ENCODE results near the gene CASK.
"Not testable (repeated sequence)": the region's sequence is repeated elsewhere in the genome, so short reads cannot be mapped to it uniquely, and the experiment has no call there.

DNA sequence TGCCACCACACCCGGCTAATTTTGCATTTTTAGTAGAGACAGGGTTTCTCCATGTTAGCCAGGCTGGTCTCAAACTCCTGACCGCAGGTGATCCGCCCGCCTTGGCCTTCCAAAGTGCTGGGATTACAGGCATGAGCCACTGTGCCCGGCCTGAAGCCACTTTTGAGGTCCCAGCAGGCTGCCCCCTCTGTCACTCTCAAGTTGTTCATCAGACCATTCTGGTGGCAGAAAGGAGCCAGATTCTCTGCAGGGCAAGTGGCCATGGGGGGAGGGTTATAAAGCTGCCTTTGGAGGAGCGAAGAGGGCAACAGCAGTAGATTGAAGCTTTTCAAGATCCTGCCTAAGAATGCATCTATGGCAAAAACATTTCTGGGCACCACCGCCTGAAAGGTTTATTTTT lies 410.5 kb downstream of the CASK start:
- TF ChIP-seq EZH2 (IDR thresholded peaks at IDR 0.05; ENCODE audit: borderline replicate concordance): not testable (repeated sequence)
- TF ChIP-seq, protein P1, sequence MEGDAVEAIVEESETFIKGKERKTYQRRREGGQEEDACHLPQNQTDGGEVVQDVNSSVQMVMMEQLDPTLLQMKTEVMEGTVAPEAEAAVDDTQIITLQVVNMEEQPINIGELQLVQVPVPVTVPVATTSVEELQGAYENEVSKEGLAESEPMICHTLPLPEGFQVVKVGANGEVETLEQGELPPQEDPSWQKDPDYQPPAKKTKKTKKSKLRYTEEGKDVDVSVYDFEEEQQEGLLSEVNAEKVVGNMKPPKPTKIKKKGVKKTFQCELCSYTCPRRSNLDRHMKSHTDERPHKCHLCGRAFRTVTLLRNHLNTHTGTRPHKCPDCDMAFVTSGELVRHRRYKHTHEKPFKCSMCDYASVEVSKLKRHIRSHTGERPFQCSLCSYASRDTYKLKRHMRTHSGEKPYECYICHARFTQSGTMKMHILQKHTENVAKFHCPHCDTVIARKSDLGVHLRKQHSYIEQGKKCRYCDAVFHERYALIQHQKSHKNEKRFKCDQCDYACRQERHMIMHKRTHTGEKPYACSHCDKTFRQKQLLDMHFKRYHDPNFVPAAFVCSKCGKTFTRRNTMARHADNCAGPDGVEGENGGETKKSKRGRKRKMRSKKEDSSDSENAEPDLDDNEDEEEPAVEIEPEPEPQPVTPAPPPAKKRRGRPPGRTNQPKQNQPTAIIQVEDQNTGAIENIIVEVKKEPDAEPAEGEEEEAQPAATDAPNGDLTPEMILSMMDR (IDR thresholded peaks at IDR 0.05; ENCODE audit: poor library complexity): not testable (repeated sequence)
